GM12878 (cell line): ENCODE measurements around the gene IQUB. TPM values are rescaled to one million over a fixed set of nuclear protein-coding genes. Genes with fewer than 3 reads are reported as not detected.

Experiments
- ATAC-seq: fragments of 200-7000 bp; cut with Tn5 transposase; 3 replicates; pipeline ENCODE4 v1.9.1; 2020; ENCODE audit warnings: mild to moderate bottlenecking, moderate library complexity
- BruUV-seq: library from RNA; stranded (reverse); fragments of 400-500 nt; replicated peaks from 2 replicates; lab custom pipeline; 2021; lab: Mats Ljungman, UMichigan
- CTCF ChIA-PET: fragments of 300-600 bp; sonication (Branson Sonifier 250); formaldehyde crosslinking; extraction: SDS; loops from one replicate; lab custom pipeline; 2021; ENCODE audit warnings: inconsistent platforms; lab: Yijun Ruan, JAX
- POLR2A ChIA-PET: fragments of 350-600 bp; formaldehyde crosslinking; extraction: SDS; loops from one replicate; lab custom pipeline; 2021; ENCODE audit warnings: inconsistent platforms; lab: Charles Lee
- RAD21 ChIA-PET: fragments of 300-600 bp; sonication (Branson Sonifier 250); formaldehyde crosslinking; loops from one replicate; lab custom pipeline; 2023; ENCODE audit warnings: antibody characterized with exemption; ENCODE audit not compliant: unreplicated experiment; lab: Charles Lee
- SMC1A ChIA-PET: fragments of 300-600 bp; sonication (Branson Sonifier 250); formaldehyde crosslinking; loops from one replicate; lab custom pipeline; 2023; ENCODE audit not compliant: unreplicated experiment, uncharacterized antibody; lab: Charles Lee
- DNase-seq: peaks from one replicate; pipeline ENCODE4 v3.0.0-alpha.2; 2011; ENCODE audit warnings: low read depth, low spot score
- FAIRE-seq: peaks from 3 replicates; lab custom pipeline; 2011; peaks lifted over from hg19 to GRCh38; lab: Jason Lieb, UNC
- H2AFZ ChIP-seq: 2 replicates; pipeline ENCODE4 v1.6.0; 2011; ENCODE audit warnings: low read depth, low read length, control low read depth; ENCODE audit not compliant: control insufficient read depth
- H3K27ac ChIP-seq: 2 replicates; pipeline ENCODE4 v1.5.1; 2011; ENCODE audit warnings: control low read depth; ENCODE audit not compliant: control insufficient read depth, insufficient read depth
- H3K27me3 ChIP-seq, 2 experiments: replicated peaks in 1 of 2; 2 replicates each; pipeline versions ENCODE4 v1.6.0 to v1.6.1; 2011; ENCODE audit warnings: low read length in 1 of 2; ENCODE audit not compliant: control insufficient read depth in 2 of 2, insufficient read depth in 2 of 2
- H3K36me3 ChIP-seq, 2 experiments: 2 replicates each; pipeline ENCODE4 v1.5.1; 2011; ENCODE audit warnings: low read length in 1 of 2; ENCODE audit not compliant: control insufficient read depth in 2 of 2, insufficient read depth in 2 of 2
- H3K4me1 ChIP-seq: 2 replicates; pipeline ENCODE4 v1.6.1; 2011; ENCODE audit warnings: mild to moderate bottlenecking, low read length, moderate library complexity, mixed read lengths; ENCODE audit not compliant: control insufficient read depth, insufficient read depth
- H3K4me2 ChIP-seq: 2 replicates; pipeline ENCODE4 v1.6.0; 2011; ENCODE audit warnings: control low read depth; ENCODE audit not compliant: control insufficient read depth, insufficient read depth
- H3K4me3 ChIP-seq: fragments of 200-600 bp; sonication (generic); 2 replicates; pipeline ENCODE4 v1.5.1; 2016
- H3K79me2 ChIP-seq: 2 replicates; pipeline ENCODE4 v1.6.0; 2011; ENCODE audit warnings: low read length; ENCODE audit not compliant: control insufficient read depth, insufficient read depth
- H3K9ac ChIP-seq: 2 replicates; pipeline ENCODE4 v1.8.0; 2011; ENCODE audit warnings: low read length, control low read depth, mixed read lengths; ENCODE audit not compliant: control insufficient read depth, insufficient read depth
- H3K9me3 ChIP-seq: replicated peaks from 3 replicates; pipeline ENCODE4 v1.5.1; 2011; ENCODE audit warnings: mild to moderate bottlenecking, low read length; ENCODE audit not compliant: control insufficient read depth, insufficient read depth
- H4K20me1 ChIP-seq: 2 replicates; pipeline ENCODE4 v1.6.0; 2011; ENCODE audit not compliant: control insufficient read depth, insufficient read depth
- CBX5 ChIP-seq: sonication (generic); IDR thresholded peaks from 2 replicates; pipeline ENCODE4 v1.6.1; 2016; ENCODE audit warnings: low read depth, moderate library complexity, mild to moderate bottlenecking, inconsistent platforms
- CREM ChIP-seq: IDR thresholded peaks from 2 replicates; pipeline ENCODE4 v1.6.1; 2014; ENCODE audit warnings: antibody characterized with exemption, low read depth
- E2F4 ChIP-seq: IDR thresholded peaks from 2 replicates; pipeline ENCODE4 v1.6.1; 2012; ENCODE audit warnings: low read depth, low read length, improper control_type of control experiment
- KLF5 ChIP-seq: fragments of 450-650 bp; IDR thresholded peaks from 2 replicates; pipeline ENCODE4 v1.6.1; 2014; ENCODE audit warnings: mild to moderate bottlenecking; ENCODE audit not compliant: partially characterized antibody
- MEF2B ChIP-seq: fragments of 450-650 bp; IDR thresholded peaks from 2 replicates; pipeline ENCODE4 v1.6.1; 2018; ENCODE audit warnings: mild to moderate bottlenecking, moderate library complexity; ENCODE audit not compliant: partially characterized antibody, poor library complexity, severe bottlenecking
- NFYA ChIP-seq: IDR thresholded peaks from 2 replicates; pipeline ENCODE4 v1.6.1; 2011; ENCODE audit warnings: low read depth, mild to moderate bottlenecking, low read length, improper control_type of control experiment, borderline replicate concordance
- NFYB ChIP-seq: IDR thresholded peaks from 2 replicates; pipeline ENCODE4 v1.6.1; 2011; ENCODE audit warnings: low read depth, mild to moderate bottlenecking, low read length, improper control_type of control experiment, moderate library complexity; ENCODE audit not compliant: insufficient read depth
- PML ChIP-seq: IDR thresholded peaks from 2 replicates; pipeline ENCODE4 v1.6.1; 2012; ENCODE audit warnings: low read length, inconsistent platforms
- PRDM15 ChIP-seq: fragments of 450-650 bp; formaldehyde crosslinking; IDR thresholded peaks from 2 replicates; pipeline ENCODE4 v1.4.0; 2020; ENCODE audit warnings: mild to moderate bottlenecking, moderate library complexity
- RAD51 ChIP-seq: fragments of 450-650 bp; IDR thresholded peaks from 2 replicates; pipeline ENCODE4 v1.6.1; 2016; ENCODE audit warnings: moderate library complexity, mild to moderate bottlenecking, inconsistent platforms
- SUZ12 ChIP-seq: fragments of 200-600 bp; sonication (generic); IDR thresholded peaks from one replicate; pipeline ENCODE4 v1.6.1; 2018; ENCODE audit warnings: antibody characterized with exemption, mild to moderate bottlenecking; ENCODE audit not compliant: unreplicated experiment
- ZNF274 ChIP-seq: IDR thresholded peaks from one replicate; pipeline ENCODE4 v1.8.0; 2011; ENCODE audit not compliant: insufficient read length, insufficient read depth
- WGBS: methylation state at CpG from one replicate; pipeline ENCODE4 v1.1.6; 2016; ENCODE audit warnings: low lambda C conversion rate; ENCODE audit not compliant: insufficient replicate concordance, insufficient coverage; ENCODE audit errors: missing lambda C conversion rate; 5-methylcytosine and 5-hydroxymethylcytosine counted together
- in situ Hi-C: fragments of 300-500 bp; cut with MboI; formaldehyde crosslinking; loops from 9 replicates; pipeline ENCODE4 v1.14.3; 2018; ENCODE audit warnings: mixed read lengths
- intact Hi-C: fragments of 100-400 bp; cut with micrococcal nuclease; formaldehyde crosslinking; loops from one replicate; pipeline ENCODE4 v1.14.2; 2022; ENCODE audit not compliant: unreplicated experiment
- polyA plus RNA-seq, 11 experiments: library from polyadenylated mRNA; depleted of rRNA in 4 of 11; unstranded in 6 of 11; stranded (reverse) in 5 of 11; fragments of >200 nt; fragmentation: Nextera tagmentation in 4 of 11; fragmentation: Illumina TruSeq in 1 of 11; extraction: Ambion mirVana in 4 of 11; extraction: Trizol in 1 of 11; gene quantifications; 1 replicate in 1 of 11; 2 replicates in 10 of 11; pipeline versions ENCODE4 v1.2.1 to v1.2.3, GENCODE V29; 2011 to 2016; ENCODE audit warnings: inconsistent platforms in 2 of 11, missing spikeins in 2 of 11, low read depth in 1 of 11
- total RNA-seq, 4 experiments: library from RNA; depleted of rRNA in 3 of 4; stranded (reverse); fragments of >200 nt in 3 of 4; fragmentation: Illumina TruSeq in 1 of 4; extraction: Trizol in 1 of 4; gene quantifications; 2 replicates each; pipeline versions ENCODE4 v1.2.1 to v1.2.3, GENCODE V29; 2013 to 2021

The IQUB gene
- total and polyA plus RNA-seq, 10 of the 15 experiments (the other 5 are each of a cell fraction or from before 2014, with no cell fraction given): 0.04 to 0.08 TPM; not detected in 8

DNA sequence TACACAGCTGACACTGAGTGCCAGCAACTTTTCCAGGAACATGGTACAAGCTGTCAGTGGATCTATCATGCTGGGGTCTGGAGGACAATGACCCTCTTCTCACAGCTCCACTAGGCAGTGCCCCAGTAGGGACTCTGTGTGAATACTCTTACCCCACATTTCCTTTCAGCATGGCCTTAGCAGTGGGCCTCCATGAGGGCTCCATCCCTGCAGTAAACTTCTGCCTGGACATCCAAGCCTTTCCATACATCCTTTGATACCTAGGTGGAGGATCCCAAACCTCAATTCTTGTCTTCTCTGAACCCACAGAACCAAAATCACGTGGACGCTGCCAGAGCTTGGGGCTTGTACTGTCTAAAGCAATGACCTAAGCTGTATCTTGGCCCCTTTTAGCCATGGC, 116.8 kb downstream of the IQUB start:
- RAD21 ChIA-PET: no interaction called here

DNA sequence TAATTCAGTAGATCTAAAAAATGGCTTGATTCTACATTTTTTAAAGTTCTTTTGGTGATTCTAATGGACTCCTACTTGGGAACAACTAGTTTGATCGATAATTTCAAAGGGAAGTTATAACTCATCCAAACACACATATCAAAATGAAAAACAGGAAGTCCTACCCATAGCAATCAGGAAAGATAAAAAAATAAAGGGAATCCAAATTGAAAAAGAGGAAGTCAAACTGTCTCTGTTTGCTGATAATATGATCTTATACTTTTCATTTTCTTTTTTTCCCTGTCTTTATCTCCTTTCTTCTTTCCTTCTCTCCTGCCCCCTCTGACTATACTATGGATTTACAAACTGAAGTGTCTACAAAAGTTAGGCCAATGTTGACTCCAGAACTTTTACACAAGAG, 118.8 kb downstream of the IQUB start:
- FAIRE-seq: no peak

More for the DNA sequence above, 116.8 kb downstream of the IQUB start:
- Histone ChIP-seq H3K4me2 (no peak overlapping the region), H3K4me1 (no peaks in the 10 kb centered on the region), H3K79me2 (no peaks in the 10 kb centered on the region), H3K9ac (no peak overlapping the region), H3K4me3 (no peak overlapping the region), H4K20me1 (no peaks in the 10 kb centered on the region), H3K27ac (no peak overlapping the region), H3K36me3 (no peaks in the 10 kb centered on the region), H2AFZ (no peak overlapping the region), H3K9me3 (no peaks in the 10 kb centered on the region; the same call in 2 of the 3 replicates), H3K27me3 (no peaks in the 10 kb centered on the region)
- in situ Hi-C loops (no loop called here), intact Hi-C loops (no loop called here)
- BruUV-seq: no TSS peak
- ChIA-PET CTCF (no interaction called here), POLR2A (no interaction called here), SMC1A (no interaction called here)
- ATAC-seq (no peak), FAIRE-seq (no peak), DNase-seq (no peak)
- no peak for TF ChIP-seq MEF2B
- TF ChIP-seq SUZ12: no peak
- TF ChIP-seq ZNF274: no peak
- no peak for TF ChIP-seq RAD51
- no peak for TF ChIP-seq E2F4
- no peak for TF ChIP-seq NFYA
- TF ChIP-seq KLF5: no peak
- TF ChIP-seq CBX5: peak; percentile 72; the same call in 1 of the 2 replicates
- WGBS: 0% methylated on average over 2 of the region's 2 CpGs

More for the DNA sequence above, 118.8 kb downstream of the IQUB start:
- intact Hi-C loops: no loop called here
- Histone ChIP-seq H3K36me3 (no peaks in the 10 kb centered on the region), H3K4me1 (no peaks in the 10 kb centered on the region), H2AFZ (no peak overlapping the region), H3K9ac (no peak overlapping the region), H3K27me3 (no peaks in the 10 kb centered on the region), H3K9me3 (no peaks in the 10 kb centered on the region; the same call in 2 of the 3 replicates), H3K27ac (no peak overlapping the region), H3K4me3 (no peak overlapping the region), H4K20me1 (no peaks in the 10 kb centered on the region), H3K4me2 (no peak overlapping the region), H3K79me2 (no peaks in the 10 kb centered on the region)
- DNase-seq (no peak), ATAC-seq (no peak)
- SMC1A ChIA-PET: no interaction called here
- BruUV-seq: no TSS peak
- POLR2A ChIA-PET: no interaction called here
- 0% methylated on average over 1 of the region's 1 CpG for WGBS
- RAD21 ChIA-PET: no interaction called here
- CTCF ChIA-PET: no interaction called here
- in situ Hi-C loops: no loop called here
- no peak for TF ChIP-seq NFYB
- no peak for TF ChIP-seq PML
- TF ChIP-seq PRDM15 (CRISPR knock-in tag): no peak
- TF ChIP-seq CREM: no peak
- TF ChIP-seq RAD51: no peak
